NCI-H510A treated with DMSO at 0.1 percent for 48 hours (cell line): ENCODE data around the gene NOD2.

ENCODE experiments used
- DNase-seq: peaks from one replicate; lab custom pipeline; 2025; lab: John Stamatoyannopoulos, UW

Gene NOD2

DNA sequence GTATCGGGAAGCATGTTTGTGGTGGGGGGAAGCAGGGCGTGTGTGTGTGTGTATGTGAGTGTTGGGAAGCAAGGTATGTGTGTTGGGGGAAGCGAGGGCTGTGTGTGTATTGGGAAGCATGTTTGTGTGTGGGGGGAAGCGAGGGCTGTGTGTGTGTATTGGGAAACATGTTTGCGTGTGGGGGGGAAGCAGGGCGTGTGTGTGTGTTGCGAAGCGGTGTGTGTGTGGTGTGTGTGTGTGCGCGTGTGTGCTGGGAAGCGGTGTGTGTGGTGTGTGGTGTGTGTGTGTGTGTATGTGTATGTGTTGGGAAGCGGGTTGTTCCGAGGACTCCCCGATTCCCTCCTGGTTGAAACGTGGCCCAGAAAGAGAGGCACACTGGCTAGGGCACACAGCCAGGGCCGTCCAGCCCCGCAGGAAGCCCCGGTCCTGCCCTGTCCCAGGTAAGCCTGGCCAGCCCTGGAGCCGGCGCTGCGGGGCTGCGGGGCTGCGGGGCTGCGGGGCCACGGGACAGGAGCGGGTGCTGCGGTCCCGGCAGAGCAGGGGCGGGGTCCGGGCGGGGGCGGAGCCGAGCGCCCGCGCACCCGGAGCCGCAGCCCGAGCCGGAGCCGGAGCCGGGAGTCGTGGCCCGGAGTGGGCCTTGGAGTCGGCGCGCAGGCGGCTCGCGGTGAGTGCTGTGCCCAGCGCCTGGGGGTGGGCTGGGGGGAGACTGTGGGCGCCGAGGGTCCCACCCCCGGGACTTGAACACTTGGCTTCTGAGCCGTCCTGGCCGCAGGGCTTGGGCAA is at the start of gene NOD2:
NOD2 (plus strand) TSS at position 608 of the 783 bp plus-strand sequence. CDS start 5,890 bp downstream, outside the sequence.
- DNase-seq, result no peak

DNA sequence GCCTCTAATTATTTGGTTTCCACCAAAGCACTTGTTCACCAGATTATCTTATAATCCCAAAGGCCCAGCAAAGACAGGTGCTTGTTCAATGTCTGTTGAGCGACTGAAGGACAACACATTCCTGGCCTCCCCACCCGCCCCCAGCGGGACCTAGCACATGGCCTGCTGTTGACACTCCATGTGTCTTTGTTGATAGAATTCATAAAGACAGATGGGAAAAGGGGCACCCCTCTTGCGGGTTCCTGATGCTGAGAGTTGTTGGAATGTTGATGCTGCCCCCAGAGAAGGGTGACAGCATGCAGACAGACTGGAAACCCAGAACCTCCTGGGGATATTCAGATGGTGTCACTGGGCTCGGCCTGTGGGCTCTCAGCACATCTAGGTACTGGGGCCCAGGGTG is 49.2 kb upstream of the NOD2 start:
- no peak for DNase-seq

DNA sequence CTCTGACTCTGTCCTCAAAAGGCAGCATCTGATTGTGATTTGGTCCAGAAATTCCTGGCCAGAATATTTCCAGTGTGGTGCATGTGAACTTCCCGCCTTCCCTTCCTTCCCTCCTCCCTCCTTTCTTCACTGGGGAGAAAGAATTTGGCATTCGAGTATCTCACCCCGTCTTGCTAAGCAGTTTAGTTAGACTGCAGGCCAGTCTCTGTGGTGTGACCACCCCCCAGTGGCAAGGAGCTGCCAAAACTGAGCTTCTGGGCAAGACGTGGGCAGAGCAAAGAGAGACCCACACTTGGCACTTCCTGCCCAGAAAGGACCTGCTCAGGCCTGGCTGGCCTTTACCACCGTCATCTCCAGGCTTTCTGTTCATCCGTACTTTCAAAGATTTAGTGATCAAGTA is 48.7 kb upstream of the NOD2 start:
- DNase-seq, result no peak

DNA sequence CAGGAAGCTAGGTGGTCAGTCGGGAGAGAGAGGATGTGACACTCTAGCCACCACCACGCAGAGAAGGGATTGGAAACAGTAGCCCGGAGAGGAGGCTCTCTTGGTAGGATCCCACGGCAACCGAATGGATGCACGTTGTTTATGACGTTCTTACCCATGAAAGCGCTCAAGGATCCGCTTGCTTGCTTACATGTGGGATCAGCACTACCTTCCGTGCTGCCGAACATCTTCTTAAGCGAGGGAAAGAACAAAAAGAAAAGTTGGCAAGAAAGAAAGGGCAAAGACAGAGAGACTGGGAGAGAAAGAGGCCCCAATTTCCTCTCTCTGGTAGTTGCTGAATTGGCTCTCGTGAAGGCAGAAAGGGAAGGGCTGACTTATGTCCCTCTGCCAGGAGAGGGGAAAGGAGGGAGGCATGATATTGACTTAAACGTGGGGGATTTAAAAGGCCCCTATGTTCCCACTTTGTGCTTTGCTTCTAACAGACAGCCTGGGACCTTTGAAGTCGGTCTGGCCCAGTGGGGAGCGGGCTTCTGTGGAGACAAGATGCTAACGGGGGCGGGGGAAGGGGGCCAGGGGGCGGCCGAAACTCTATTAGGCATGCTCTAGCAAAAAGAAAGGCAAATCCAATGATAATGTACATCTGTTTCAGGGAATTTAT is 47.7 kb upstream of the NOD2 start:
- no peak for DNase-seq

DNA sequence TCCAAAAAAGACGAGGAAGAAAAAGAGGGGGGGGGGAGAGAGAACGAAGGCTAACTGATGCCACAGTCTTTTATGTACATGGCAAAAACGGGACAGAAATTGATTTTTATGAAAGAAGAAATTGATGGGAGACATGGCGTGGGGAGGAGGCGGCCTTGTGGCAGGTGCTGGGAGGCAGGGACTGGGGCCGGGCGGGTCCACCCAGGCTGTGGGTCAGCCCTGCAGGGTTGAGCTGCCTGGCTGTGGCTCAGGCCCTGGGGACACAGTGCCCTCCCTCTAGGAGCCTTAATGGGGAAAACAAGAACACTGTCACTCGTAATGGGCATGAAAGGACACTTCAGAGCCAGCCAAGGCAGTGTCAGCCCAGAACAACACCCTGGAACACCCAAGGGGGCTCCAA is 47.1 kb upstream of the NOD2 start:
- DNase-seq, result no peak

DNA sequence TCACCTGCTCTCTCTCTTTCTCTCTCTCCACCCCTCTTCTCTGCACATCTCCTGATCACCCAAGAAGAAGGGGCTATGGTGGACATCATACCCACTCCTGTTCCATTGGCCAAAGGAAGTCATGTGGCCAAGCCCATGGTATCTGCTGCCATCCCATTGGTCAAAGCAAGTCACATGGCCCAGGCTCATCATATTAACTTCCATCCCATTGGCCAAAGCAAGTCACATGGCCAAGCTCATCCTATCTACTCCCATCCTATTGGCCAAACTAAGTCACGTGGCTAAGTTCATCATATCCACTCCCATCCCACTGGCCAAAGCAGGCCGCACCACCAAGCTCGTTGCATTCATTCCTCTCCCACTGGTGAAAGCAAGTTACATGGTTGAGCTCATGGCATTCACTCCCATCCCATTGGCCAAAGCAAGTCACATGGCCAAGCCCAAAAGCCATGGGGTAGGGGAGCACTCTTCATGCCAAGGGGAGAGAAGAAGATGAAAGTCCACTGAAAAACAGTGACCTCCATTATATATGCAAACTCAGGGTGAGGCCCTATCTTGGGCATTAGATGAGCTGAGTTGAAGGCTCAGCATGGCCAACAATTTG is 41.5 kb upstream of the NOD2 start:
- no peak for DNase-seq

DNA sequence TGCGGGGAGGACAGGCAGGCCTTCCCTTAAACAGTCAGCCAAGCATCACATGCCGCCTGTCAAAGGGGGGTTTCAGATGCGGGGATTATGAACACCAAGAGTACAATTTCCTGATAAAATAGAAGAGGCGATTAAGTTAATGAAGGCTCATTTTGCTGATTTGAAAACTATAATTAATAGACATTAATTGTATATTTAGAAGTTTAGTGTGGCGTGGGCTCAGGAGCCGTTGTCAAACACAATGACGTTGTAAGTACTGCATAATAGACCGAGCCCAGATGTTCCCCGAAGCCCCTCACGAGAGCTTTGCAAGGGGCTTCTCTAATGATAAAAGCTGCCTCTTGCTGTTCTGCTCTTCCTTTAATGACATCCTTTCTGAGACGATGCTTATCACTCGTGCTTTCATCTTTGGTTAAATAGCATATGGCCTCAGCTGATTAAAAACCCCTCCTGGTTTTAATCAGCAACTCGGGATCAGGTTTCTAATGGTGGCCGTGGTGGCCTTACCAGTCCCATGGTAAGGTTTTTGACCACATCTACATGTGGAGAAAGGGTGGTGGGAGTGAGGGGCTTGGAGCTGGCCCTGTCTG is 40.5 kb upstream of the NOD2 start:
- no peak for DNase-seq

DNA sequence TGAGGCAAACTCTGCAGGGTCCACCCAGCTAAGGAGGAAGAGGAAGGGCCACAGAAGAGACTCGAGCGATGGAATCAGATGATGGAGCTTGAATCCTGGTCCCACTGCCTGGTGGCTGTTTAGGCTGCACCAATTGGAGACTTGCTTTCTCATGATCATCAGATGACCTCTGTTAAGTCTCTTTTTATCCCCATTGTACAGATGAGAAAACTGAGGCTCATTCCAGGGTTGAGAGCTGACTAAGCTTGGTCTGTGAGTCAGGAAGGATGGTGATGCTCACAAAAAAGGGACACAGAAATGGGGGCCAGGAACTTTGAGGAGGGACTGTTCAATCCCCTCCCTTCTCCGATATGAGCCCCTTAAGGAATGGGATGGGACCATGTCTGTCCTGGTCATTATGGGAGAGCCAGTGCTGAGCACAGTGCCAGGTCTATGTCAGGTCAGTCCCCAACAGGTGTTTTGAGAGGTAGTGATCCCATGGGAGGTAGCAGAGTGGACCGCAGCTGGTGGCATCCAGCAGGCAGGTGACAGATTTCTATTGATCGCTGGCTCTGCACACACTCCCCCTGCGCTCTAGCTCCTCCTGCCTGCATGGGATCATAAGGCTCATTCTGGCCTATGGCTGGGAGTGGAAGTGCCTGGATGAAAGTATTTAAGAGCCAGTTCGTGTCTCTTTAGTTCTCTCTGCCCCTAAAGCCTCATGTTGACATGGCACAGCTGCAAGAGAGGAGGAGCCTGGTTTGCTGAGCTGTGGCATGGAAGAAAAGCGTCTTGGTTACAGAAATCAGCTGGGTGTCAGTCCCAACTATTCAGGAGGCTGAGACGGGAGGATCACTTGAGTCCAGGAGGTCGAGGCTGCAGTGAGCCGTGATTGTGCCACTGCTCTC is 39.5 kb upstream of the NOD2 start:
- peak; percentile 72 for DNase-seq

DNA sequence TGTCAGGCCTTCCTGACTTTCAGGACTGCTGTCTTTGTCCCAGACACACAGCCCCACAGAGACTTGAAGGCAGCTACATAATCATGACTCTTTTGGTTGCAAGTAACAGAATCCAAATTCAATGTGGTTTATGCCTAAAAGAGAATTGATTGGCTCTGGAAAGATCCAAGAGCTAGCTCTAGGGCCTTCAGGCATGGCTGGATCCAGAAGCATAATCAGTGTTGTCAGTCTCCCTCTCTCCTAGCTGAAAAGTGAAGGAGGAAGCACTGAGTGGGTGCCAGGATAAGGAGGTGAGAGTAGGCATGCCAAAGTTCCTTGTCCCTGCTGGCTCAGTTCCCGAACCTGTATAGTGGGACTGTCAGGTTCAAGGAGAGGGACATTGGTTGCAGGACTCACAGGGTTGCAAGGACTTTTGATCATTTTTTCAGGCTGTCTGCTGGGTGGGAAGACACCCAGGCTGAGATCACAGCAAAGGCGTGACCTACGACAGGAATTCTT is 37.8 kb upstream of the NOD2 start:
- DNase-seq, result no peak

DNA sequence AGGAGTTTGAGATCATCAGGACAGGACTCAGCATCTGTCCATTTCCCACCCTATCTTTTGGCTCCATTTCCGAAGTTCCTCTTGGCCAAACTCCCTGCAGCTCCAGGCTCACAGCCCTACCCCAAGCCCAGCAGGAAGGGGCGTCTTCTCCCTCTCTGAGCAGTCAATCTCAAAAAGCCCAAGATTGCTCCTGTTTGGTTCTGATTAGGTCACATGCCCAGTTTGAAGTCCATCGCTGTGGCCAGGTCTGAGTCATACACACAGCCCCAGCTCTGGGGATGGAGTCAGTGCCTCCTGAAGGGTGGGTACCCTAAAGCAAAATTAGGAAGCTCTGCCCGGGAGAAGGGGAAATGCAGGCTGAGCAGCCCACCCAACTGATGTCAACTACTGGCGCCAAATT is 36.2 kb upstream of the NOD2 start:
- no peak for DNase-seq

DNA sequence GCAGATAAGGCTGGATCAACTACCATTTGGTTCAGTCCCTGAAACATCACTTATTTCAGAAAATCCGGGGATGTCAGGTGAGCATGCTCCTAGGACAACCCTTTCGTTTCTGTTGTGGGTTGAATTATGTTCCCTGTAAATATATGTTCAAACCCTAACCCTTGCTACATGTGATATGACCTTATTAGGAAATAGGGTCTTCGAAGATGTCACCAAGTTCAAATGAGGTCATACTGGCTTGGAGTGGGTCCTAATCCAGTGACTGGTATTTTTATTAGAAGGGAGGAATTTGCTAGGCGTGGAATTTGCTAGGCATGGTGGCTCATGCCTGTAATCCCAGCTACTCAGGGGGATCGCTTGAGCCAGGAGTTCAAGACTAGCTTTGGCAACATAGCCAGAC is 33.6 kb upstream of the NOD2 start:
- DNase-seq, result no peak

DNA sequence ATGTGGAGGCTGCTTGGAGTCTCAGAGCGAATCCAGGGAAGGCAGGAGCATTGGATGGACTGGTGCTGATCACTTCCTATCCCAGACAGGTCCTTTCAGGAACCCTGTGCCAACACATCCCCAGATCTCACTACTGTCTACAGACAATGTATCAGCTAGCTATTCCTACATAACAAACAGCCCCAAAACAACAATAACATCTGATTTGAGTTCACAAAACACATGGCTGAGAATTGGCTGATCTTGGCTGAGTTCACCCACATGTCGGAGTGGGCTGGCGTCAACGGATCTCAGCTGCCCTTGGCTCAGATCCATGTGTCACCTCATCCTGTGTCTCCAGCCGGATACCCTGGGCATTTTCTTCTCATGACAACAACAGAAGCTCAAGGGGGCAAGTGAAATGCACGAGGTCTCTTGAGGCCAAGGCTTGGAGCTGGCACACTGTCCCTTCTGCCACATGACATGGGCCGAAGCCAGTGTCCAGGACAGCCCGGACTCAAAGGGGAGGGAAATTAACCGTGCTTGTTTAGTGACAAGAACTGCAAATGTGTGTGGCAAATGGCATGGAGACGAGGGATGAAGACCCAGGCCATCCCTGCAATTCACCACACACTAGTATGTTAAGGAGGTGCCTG is 31.0 kb upstream of the NOD2 start:
- DNase-seq, result no peak

DNA sequence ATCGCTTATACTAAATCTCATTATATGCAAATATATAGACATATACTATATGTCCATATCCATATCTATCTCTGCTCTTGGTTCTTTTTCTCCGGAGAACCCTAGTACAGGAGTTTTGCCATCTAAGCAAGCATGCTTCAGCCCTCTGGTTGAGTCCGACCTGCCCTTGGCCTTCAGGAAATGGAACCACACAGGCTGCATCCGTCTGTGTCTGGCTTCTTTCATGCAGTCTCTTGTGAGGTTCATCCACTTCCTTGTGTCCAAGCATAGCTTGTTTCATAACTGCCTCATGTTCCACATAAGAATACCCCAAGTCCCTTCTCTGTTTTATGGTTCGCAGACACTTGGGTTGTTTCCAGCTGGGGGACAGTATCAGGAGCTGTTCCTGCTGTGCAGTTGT is 29.1 kb upstream of the NOD2 start:
- no peak for DNase-seq

DNA sequence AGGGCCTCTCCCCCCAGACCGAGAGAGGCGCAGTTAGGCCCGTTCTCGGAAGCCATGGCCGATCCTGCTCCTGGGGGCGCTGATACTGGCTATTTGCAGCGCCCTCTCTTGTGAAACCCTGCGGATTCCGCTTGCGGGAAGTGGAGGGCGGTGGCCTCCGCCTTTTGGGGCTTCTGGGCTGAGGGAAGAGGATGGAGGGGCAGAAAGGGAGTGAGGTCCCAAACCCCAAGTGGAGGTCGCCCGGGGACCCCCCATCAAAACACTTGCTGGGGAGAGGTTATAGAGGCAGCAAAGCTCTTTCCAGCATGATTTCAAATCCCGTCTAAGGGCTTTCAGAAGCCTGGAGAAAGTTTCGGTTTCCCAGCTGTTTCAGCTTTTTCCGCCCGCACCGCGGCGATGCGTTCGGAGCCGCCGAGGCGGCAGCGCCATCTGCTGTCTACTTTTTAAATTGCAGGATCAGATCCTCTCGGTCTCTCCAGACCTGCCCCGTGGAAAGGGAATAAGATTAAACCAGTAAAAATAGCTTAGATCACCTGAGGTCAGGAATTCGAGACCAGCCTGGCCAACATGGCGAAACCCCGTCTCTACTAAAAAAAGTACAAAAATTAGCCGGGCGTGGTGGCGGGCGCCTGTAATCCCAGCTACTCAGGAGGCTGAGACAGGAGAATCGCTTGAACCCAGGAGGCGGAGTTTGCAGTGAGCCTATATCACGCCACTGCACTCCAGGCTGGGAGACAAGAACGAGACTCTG is 28.1 kb upstream of the NOD2 start:
- peak; percentile 87 for DNase-seq

DNA sequence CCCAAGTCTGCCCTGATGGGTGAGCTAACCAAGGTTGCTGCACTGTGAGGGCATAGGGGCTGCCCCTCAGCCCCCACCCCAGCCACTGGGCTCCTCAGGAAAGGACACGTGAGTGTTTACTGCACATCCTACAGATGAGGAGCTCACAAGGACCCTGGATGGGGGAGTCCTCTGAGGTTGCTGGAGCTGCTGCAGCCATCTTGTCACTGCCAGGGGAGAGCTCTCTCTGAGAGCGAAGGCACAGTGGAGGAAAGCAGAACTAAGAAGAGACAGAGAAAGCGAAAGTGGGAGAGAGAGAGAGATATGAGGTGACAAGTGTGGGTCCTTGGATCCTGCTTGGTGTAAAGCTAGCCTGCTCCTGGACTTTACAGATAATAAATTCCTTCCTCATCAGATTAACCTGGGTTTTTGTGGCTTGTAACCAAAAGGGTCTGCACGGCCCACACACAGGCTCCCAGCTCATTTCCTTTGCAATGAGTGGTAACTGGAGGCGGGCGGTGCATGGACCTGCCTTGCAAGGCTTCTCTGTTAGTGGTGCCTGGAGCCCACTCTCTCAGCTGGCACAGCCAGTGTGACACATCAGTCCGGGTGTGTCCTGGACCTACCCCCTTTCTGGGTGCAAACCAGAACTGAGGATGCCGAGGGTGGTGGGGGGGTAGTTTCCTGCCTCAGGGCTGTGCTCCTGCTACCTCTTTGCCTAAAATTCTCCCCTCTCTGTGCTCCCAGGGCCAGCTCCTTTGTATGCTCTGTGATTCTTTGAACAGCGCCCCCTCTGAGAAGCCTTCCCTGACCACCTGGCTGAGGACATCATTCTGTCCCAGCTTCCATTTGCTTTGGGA is 26.5 kb upstream of the NOD2 start:
- no peak for DNase-seq

DNA sequence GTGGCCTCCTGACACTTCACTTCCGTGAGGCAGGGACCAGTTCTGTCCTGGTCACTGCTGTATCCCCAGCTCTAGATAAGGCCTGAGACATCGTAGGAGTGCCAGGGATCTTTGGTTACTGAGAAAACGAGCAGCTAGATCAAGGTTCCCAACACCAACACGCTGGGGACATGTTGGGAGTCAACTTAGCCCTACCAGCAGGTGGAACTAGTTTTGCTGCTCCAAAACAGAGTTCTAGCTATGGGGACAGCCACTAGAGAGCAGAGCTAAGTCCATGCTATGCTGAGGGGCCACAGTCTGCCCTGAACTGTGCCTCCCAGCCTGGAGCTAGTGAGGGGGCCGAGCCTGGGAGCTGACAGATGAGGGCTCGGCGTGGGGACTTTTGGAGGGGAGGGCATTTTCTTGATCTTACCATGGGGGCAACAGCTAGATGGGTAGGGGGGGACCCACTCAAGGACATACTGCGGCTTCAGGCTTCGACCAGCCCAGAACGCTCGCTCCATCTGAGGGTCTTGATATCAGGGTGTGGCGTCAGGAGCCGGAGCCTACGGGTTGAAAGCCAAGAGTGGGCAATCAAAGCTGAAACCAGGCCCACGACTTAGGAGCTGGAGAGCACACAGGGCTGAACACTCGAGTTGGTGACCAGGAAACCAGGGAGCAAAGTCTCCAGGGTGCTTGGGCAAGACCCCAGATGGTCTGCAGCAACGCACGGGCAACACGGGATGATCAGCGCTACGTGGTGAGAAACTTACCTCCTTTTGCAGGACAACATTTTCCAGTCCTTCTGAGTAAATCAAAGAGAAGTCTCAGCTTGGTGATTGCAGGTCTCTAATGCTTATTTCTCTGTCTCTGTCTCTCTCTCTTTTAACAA is 25.7 kb upstream of the NOD2 start:
- no peak for DNase-seq

DNA sequence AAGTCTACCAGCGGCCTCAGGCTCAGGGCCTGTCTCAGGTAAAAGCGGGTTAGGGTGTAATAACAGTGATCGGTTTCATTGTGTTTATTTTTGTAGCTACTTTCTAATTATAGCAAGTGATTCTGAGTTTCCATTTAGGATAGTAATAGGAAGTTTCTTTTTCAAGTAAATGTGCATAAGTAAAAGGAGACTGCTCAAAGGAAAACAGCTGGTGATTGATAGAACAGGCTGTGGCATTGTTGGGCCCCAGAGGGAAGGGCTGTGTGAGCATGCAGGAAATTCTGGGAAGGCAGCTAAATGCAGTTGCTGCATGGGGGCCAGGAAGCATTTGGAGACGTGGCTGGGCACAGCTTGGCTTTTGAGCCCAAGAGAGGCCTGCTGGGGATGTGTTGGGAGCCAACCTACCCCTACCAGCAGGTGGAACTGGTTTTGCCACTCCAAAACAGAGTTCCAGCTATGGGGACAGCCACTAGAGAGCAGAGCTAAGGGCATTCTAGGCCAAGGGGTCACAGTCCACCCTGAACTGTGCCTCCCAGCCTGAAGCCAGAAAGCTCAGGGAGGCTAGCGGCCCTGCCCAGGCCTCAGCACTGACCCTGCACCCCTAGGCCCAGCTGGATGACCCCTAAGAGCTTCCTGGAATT is 24.9 kb upstream of the NOD2 start:
- no peak for DNase-seq

DNA sequence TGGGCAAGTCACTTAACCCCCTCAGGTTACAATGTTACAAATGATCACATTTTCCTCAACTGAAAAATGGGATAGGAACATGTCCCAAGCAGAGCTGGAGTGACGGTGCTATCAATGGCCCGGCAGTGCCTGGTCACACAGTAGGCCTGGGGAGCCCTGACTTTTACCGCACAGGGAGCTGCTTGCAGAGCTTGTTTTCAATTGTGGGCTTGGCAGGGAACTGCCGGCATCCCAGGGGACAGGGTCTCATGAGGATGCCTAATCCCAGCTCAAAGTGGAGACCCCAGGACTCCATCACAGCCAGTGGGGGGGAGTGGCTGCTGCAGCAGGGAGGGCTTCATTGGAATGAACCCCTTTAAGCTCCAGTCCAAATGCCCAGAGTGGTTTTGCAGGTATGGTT is 23.7 kb upstream of the NOD2 start:
- DNase-seq, result no peak
